ENCODE data around the gene FUT4.

GRCh38 chr11:94588366-94588942 is 44.7 kb downstream of the FUT4 start:
- TF ChIP-seq CTCF (conservative IDR thresholded peaks at IDR 0.05; ENCODE audit: low read length) (no peak), EZH2phosphoT487 (IDR thresholded peaks at IDR 0.05; ENCODE audit: borderline replicate concordance, low read depth, low read length) (no peak)

Measured in OCI-LY7 (cell line).